HS-27A (cell line): ENCODE data around the gene GOLGA6A.

ENCODE experiments used
- DNase-seq: peaks from one replicate; pipeline ENCODE4 v3.0.0-alpha.2; 2012; ENCODE audit warnings: low read depth, missing footprints

GOLGA6A gene

DNA sequence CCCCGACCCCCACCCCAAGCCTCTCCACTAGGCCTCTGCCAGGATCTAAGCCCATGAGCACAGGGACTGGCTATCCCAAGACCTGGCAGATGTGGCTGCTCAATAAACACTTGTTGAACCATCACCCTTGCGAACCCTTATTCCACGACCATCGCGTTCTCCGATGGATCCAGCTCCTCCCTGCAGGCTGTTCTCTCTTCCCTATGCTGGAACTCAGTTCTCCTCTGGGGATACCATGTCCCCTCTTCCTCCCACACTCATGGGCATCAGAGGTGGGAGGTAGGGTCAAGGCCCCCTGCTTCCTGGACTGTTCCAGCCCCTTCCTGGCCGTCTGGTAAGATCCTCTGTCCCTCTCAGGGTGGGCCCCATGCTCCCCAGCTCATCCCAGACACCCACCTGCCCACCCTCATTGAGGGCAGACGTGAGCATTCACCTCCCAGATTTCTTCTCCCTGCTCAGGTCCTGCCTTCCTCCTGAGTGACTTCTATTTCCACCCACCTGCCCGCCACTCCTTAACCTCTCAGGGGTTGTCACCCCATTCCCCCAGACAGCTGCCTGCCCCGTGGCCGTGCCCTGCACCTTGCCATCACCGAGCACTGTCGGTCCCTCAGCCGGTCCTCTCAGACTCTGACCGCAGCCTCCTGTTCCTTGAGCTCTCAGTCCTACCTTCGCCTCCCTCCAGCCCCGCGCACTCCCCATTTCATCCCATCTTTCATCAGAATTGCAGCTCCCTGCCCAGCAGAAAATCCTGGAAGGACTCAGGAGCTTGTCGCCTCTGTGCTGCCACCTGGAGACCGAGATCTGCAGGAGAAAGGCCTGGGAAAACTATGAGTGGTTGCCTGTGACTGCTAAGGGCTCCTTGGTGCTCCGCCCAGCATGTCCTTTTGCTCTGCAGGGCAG lies 45.8 kb downstream of the GOLGA6A start:
- DNase-seq, result no peak

DNA sequence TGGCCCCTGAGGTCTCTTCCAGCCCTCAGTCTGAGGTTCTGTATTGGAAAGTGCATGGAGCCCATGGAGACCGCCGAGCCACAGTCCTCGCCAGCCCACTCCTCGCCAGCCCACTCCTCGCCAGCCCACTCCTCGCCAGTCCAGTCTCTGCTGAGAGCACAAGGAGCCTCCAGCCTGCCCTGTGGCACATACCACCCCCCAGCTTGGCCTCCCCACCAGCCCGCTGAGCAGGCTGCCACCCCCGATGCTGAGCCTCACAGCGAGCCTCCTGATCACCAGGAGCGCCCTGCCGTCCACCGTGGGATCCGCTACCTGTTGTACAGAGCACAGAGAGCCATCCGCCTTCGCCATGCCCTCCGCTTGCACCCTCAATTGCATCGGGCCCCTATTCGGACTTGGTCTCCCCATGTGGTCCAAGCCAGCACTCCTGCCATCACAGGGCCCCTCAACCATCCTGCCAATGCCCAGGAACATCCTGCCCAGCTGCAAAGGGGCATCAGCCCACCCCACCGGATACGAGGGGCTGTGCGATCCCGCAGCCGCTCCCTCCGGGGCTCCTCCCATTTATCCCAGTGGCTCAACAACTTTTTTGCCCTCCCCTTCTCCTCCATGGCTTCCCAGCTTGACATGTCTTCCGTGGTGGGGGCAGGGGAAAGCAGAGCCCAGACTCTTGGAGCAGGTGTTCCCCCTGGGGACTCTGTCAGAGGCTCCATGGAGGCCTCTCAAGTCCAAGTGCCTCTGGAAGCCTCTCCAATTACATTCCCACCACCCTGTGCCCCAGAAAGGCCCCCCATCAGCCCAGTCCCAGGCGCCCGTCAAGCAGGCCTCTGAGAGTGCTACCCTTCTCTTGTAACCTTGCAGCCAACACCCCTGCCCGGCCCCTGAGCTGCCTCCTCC lies 47.0 kb downstream of the GOLGA6A start:
- no peak for DNase-seq

DNA sequence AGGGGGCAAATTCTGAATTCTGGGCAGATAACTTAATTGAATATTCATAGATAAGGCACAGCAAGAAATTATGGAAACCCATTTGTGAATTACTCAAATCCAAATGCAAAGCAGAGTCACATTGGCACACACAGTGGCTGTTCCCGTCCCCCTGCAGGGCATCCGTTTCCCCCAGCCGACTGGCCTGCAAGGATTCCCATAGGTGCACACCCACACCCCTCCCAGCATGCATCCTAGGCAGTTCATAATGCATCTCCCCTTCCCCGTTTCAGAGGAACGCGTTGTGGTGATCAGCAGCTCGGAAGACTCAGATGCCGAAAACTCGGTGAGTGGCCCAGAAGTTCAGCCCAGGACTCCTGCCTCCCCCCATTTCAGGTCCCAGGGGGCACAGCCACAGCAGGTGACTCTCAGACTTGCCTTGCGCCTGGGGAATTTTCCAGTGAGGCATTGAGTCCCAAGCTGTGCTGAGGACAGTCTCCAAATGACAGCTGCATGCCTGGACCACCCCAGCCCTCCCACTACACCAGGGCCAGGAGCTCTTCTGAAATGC lies 48.1 kb downstream of the GOLGA6A start:
- DNase-seq, result no peak

DNA sequence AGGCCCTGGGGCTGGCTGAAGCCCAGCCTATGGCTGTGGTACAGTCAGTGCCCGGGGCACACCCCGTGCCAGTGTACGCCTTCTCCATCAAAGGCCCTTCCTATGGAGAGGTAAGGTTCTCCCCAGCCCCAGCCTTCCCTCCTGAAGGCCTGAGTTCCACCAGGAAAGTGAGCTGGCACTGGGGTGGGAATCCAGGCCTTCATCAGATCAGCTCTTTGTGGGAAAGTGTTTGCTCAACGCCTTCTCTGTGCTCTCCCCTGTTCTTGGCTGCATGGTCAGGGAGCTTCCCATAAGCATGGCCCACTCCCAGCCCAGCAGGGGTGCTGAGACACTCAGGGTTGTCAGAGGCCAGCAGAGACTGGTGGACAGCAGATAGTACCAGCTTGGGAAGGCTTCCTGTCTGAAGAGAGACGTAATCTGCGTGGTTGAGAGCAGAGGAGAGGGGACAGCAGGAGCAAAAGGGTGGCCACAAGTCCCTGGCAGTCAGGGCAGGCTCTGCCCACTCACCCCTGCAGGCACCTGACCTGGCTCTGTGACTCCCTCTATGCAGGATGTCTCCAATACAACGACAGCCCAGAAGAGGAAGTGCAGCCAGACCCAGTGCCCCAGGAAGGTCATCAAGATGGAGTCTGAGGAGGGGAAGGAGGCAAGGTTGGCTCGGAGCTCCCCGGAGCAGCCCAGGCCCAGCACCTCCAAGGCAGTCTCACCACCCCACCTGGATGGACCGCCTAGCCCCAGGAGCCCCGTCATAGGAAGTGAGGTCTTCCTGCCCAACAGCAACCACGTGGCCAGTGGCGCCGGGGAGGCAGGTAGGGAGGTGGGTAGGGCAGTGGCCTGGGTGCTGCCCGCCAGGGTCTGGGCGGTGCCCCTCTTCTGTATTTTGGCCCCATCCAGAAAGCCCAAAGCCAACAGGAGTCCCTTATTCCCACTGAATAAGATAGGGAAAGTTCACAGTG lies 49.5 kb downstream of the GOLGA6A start:
- no peak for DNase-seq

DNA sequence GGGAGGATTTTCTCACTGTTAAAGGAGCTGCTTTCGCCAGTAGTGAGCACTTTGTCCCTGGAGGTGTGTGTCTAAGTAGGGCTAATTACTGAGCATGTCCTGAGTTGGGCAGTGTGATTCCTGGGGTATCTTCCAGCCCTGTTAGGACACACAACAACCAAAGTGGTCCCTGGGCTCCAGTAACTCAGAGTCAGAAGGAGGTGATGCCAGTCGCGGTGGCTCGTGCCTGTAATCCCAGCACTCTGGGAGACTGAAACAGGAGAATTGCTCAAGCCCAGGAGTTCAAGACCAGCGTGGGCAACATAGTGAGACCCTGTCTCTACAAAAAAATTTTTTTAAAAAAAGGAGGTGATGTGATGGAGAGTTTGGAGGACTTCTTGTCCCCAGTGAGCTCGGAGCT lies 50.3 kb downstream of the GOLGA6A start:
- DNase-seq, result no peak

DNA sequence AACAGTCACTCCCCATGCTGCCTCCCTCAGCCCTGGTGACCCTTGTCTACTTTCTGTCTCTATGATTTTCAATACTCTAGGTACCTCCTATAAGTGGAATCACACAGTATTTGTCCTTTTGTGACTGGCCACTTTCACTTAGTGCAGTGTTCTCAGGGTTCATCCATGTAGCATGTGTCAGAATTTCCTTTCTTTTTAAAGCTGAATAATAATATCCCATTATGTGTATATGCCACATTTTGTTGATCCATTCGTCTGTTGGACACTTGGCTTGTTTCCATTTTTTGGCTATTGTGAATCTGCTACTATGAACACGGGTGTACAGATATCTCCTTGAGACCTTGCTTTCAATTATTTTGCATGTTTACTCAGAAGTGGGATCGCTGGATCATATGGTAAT lies 53.7 kb downstream of the GOLGA6A start:
- no peak for DNase-seq

DNA sequence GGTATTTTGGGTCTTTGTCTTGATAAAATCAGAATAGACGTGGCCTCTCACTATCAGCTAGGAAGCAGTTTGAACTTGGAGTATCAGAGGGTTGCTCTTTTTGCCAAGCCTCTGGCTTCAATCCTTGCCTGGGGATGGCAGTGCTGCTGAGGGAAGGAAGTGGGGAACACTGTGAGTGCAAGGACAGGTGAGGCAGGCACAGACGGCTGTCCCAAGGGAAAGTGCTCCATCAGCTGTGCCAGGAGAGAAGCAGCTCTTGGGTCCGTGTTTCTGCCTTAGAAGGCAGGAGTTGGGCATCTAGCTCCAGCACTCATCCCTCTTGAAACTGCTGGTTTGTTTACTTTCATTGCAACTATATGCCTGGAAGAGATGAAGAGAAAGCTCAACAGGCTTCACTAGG lies 54.7 kb downstream of the GOLGA6A start:
- no peak for DNase-seq

DNA sequence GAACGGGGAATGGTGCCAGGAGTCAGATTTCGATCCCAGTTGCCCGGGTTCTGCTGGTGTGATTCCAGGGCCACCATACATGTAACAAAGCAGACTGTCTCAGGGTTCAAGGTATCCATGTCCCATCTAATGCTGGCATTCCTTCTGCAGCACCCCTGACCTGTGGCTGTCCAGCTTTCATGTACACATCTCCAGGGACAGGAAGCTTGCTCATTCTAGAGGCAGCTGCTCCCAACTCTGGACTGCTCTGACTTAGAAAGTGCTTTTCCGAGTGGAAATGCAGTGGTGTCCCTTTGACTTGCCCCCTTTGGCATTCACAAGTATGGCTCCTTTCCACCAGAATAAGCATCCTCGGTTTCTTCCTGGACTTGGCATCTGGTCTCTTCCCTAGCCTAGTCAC lies 56.9 kb downstream of the GOLGA6A start:
- no peak for DNase-seq

DNA sequence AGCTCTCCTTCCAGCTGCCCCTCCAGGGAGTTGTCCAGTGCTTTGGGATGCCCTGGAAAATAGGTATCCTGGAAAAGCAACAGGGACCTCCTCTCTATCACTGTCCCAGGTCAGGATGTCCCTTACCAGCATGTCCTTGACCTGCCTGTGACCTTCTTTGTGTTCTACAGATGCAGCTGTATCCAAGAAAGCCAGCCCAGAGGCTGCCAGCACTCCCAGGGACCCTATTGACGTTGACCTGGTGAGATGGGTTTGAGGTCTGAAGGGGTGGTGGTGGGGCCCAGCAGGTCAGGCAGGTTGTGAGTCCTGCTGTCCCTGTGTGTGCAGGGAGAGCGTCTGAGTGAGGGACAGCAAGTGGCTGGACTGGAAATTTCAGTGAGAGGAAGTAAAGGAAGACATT lies 57.7 kb downstream of the GOLGA6A start:
- DNase-seq, result no peak

DNA sequence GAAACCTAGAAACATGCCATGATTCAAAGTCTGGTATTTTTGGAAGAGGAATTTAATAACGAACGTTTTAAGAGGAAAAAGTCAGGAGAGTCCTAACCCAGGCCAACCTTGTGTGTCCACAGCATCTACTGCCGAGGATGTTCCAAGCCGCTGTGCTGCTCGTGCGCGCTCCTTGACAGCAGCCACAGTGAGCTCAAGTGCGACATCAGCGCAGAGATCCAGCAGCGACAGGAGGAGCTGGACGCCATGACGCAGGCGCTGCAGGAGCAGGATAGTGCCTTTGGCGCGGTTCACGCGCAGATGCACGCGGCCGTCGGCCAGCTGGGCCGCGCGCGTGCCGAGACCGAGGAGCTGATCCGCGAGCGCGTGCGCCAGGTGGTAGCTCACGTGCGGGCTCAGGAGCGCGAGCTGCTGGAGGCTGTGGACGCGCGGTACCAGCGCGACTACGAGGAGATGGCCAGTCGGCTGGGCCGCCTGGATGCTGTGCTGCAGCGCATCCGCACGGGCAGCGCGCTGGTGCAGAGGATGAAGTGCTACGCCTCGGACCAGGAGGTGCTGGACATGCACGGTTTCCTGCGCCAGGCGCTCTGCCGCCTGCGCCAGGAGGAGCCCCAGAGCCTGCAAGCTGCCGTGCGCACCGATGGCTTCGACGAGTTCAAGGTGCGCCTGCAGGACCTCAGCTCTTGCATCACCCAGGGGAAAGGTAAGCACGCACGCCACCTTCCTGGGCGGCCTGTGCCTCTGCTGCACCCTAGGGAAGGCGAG lies 59.5 kb downstream of the GOLGA6A start:
- no peak for DNase-seq
